SK-N-SH treated with all-trans-retinoic acid at 6 μM for 48 hours (cell line): Measurements from ENCODE around the gene CFTR.
"Not testable (repeated sequence)": the region's sequence is repeated elsewhere in the genome, so short reads cannot be mapped to it uniquely, and the experiment has no call there.

Experiments
- ATAC-seq: fragments of 200-7000 bp; cut with Tn5 transposase; 3 replicates; pipeline ENCODE4 v1.9.1; 2020; ENCODE audit warnings: mild to moderate bottlenecking, moderate library complexity
- ARNTL ChIP-seq: fragments of 450-650 bp; formaldehyde crosslinking; IDR thresholded peaks from 2 replicates; pipeline ENCODE4 v1.5.0; 2020; ENCODE audit warnings: low read depth, mild to moderate bottlenecking, moderate library complexity, borderline replicate concordance
- BACH2 ChIP-seq: fragments of 250-450 bp; sonication (Bioruptor Pico); IDR thresholded peaks from 2 replicates; pipeline ENCODE4 v1.9.0; 2021; ENCODE audit warnings: mild to moderate bottlenecking, borderline replicate concordance
- CSDC2 ChIP-seq: fragments of 250-450 bp; sonication (Bioruptor Pico); IDR thresholded peaks from 2 replicates; pipeline ENCODE4 v1.5.0; 2020; ENCODE audit warnings: mild to moderate bottlenecking, moderate library complexity
- ESRRG ChIP-seq: fragments of 250-450 bp; sonication (Bioruptor Pico); IDR thresholded peaks from 2 replicates; pipeline ENCODE4 v1.6.1; 2021; ENCODE audit warnings: mild to moderate bottlenecking
- GLIS3 ChIP-seq: fragments of 250-450 bp; sonication (Bioruptor Pico); IDR thresholded peaks from 2 replicates; pipeline ENCODE4 v1.5.0; 2020; ENCODE audit warnings: mild to moderate bottlenecking, moderate library complexity
- OSR1 ChIP-seq: fragments of 250-450 bp; sonication (Bioruptor Pico); IDR thresholded peaks from 2 replicates; pipeline ENCODE4 v1.8.0; 2022; ENCODE audit warnings: moderate library complexity, mild to moderate bottlenecking, inconsistent platforms
- PPARA ChIP-seq: fragments of 250-450 bp; sonication (Bioruptor Pico); IDR thresholded peaks from 2 replicates; pipeline ENCODE4 v1.5.0; 2020; ENCODE audit warnings: mild to moderate bottlenecking, borderline replicate concordance
- RARB ChIP-seq: fragments of 250-450 bp; sonication (Bioruptor Pico); IDR thresholded peaks from 2 replicates; pipeline ENCODE4 v1.8.0; 2021; ENCODE audit warnings: mild to moderate bottlenecking, moderate library complexity
- SNAI2 ChIP-seq: fragments of 250-450 bp; sonication (Bioruptor Pico); IDR thresholded peaks from 2 replicates; pipeline ENCODE4 v1.5.0; 2020; ENCODE audit warnings: mild to moderate bottlenecking, moderate library complexity
- TCF4 ChIP-seq: fragments of 250-450 bp; sonication (Bioruptor Pico); IDR thresholded peaks from 2 replicates; pipeline ENCODE4 v1.8.0; 2021; ENCODE audit warnings: mild to moderate bottlenecking, moderate library complexity, borderline replicate concordance
- TOX ChIP-seq: fragments of 250-450 bp; sonication (Bioruptor Pico); IDR thresholded peaks from 2 replicates; pipeline ENCODE4 v1.8.0; 2021; ENCODE audit warnings: mild to moderate bottlenecking, moderate library complexity, borderline replicate concordance
- ZC3H10 ChIP-seq: fragments of 250-450 bp; sonication (Bioruptor Pico); IDR thresholded peaks from 2 replicates; pipeline ENCODE4 v1.5.1; 2021; ENCODE audit warnings: mild to moderate bottlenecking, moderate library complexity
- ZFP3 ChIP-seq: fragments of 250-450 bp; sonication (Bioruptor Pico); IDR thresholded peaks from 2 replicates; pipeline ENCODE4 v1.5.0; 2020; ENCODE audit warnings: mild to moderate bottlenecking, moderate library complexity
- ZFP30 ChIP-seq: fragments of 450-650 bp; formaldehyde crosslinking; IDR thresholded peaks from 2 replicates; pipeline ENCODE4 v1.5.0; 2022; ENCODE audit warnings: mild to moderate bottlenecking, moderate library complexity
- ZNF565 ChIP-seq: fragments of 450-650 bp; formaldehyde crosslinking; conservative IDR thresholded peaks from 2 replicates; pipeline ENCODE4 v1.5.0; 2020; ENCODE audit warnings: low read depth, mild to moderate bottlenecking, moderate library complexity
- ZNF70 ChIP-seq: fragments of 450-650 bp; formaldehyde crosslinking; IDR thresholded peaks from 2 replicates; pipeline ENCODE4 v1.5.0; 2020; ENCODE audit warnings: mild to moderate bottlenecking, moderate library complexity
- ZNF8 ChIP-seq: fragments of 450-650 bp; formaldehyde crosslinking; IDR thresholded peaks from 2 replicates; pipeline ENCODE4 v1.5.0; 2020; ENCODE audit warnings: mild to moderate bottlenecking, moderate library complexity
- TF ChIP-seq, protein P1 (sequence below): fragments of 250-450 bp; sonication (Bioruptor Pico); IDR thresholded peaks from 2 replicates; pipeline ENCODE4 v1.5.1; 2020; ENCODE audit warnings: low read depth, mild to moderate bottlenecking, moderate library complexity
- TF ChIP-seq, protein P2 (sequence below): fragments of 250-450 bp; sonication (Bioruptor Pico); IDR thresholded peaks from 2 replicates; pipeline ENCODE4 v1.5.1; 2021; ENCODE audit warnings: mild to moderate bottlenecking, moderate library complexity
- TF ChIP-seq, protein P3 (sequence below): fragments of 250-450 bp; sonication (Bioruptor Pico); IDR thresholded peaks from 2 replicates; pipeline ENCODE4 v1.8.0; 2020; ENCODE audit warnings: mild to moderate bottlenecking, moderate library complexity, borderline replicate concordance
- TF ChIP-seq, protein P4 (sequence below): fragments of 250-450 bp; sonication (Bioruptor Pico); IDR thresholded peaks from 2 replicates; pipeline ENCODE4 v1.8.0; 2021; ENCODE audit warnings: low read depth, mild to moderate bottlenecking, moderate library complexity, borderline replicate concordance

The CFTR gene

DNA sequence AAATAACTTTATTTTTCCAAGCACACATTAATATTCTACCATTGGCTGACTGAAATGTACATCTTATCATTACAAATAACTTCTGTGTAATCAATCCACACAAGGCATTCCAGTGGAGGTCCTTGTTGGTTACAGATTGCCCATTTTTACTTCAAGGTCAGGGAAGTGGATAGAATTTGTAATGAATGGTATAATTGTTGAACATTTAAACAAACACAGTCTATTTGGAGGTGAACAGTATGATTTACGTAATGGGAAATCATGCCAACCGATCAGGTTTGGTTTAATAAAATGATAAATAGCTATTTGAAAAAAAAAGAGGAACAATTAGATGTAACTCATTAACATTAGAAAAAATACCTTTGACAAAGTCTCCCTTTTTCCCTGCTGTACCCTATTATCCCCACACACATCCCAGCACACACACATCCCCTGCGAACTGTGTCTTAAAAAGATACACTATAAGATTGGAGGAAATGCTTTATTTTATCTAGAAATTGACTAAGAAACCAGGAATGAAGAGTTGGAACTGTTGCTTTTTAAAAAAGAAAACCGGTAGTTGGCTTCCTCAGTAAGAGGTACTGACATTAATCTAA, 33.5 kb upstream of the CFTR start (continued):
- TF ChIP-seq BACH2 = no peak
- no peak for TF ChIP-seq SNAI2
- TF ChIP-seq, protein P1, sequence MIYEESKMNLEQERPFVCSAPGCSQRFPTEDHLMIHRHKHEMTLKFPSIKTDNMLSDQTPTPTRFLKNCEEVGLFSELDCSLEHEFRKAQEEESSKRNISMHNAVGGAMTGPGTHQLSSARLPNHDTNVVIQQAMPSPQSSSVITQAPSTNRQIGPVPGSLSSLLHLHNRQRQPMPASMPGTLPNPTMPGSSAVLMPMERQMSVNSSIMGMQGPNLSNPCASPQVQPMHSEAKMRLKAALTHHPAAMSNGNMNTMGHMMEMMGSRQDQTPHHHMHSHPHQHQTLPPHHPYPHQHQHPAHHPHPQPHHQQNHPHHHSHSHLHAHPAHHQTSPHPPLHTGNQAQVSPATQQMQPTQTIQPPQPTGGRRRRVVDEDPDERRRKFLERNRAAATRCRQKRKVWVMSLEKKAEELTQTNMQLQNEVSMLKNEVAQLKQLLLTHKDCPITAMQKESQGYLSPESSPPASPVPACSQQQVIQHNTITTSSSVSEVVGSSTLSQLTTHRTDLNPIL (CRISPR knock-in tag) = no peak
- no peak for TF ChIP-seq ARNTL
- TF ChIP-seq ZNF565 (CRISPR knock-in tag) = no peak
- TF ChIP-seq, protein P2, sequence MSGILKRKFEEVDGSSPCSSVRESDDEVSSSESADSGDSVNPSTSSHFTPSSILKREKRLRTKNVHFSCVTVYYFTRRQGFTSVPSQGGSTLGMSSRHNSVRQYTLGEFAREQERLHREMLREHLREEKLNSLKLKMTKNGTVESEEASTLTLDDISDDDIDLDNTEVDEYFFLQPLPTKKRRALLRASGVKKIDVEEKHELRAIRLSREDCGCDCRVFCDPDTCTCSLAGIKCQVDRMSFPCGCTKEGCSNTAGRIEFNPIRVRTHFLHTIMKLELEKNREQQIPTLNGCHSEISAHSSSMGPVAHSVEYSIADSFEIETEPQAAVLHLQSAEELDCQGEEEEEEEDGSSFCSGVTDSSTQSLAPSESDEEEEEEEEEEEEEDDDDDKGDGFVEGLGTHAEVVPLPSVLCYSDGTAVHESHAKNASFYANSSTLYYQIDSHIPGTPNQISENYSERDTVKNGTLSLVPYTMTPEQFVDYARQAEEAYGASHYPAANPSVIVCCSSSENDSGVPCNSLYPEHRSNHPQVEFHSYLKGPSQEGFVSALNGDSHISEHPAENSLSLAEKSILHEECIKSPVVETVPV = no peak
- TF ChIP-seq ZFP3 (CRISPR knock-in tag) = no peak
- TF ChIP-seq ZNF8 (CRISPR knock-in tag) = no peak

DNA sequence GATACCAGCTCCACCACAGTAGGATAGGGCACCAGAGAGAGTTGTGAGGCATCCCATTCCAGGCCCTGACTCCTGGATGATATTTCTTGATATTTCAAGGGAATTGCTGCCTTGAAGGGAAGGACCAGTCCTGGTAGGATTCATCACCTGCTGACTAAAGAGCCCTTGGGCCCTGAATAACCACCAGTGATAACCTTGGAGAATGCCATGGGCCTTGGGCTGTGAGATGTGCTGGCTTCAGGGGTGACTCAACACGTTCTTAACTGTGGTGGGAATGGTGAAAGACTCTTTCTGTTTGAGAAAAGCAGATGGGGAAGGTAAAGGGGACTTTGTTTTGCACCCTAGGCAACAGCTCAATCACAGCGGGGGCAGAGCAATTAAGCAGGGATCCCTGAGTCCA, 31.2 kb upstream of the CFTR start:
- TF ChIP-seq ESRRG (no peak), ZNF8 (CRISPR knock-in tag) (no peak), TCF4 (CRISPR knock-in tag) (no peak), ZNF70 (CRISPR knock-in tag) (no peak), CSDC2 (CRISPR knock-in tag) (no peak), PPARA (CRISPR knock-in tag) (no peak), ARNTL (no peak), ZFP30 (CRISPR knock-in tag) (no peak)
- ATAC-seq = no peak

DNA sequence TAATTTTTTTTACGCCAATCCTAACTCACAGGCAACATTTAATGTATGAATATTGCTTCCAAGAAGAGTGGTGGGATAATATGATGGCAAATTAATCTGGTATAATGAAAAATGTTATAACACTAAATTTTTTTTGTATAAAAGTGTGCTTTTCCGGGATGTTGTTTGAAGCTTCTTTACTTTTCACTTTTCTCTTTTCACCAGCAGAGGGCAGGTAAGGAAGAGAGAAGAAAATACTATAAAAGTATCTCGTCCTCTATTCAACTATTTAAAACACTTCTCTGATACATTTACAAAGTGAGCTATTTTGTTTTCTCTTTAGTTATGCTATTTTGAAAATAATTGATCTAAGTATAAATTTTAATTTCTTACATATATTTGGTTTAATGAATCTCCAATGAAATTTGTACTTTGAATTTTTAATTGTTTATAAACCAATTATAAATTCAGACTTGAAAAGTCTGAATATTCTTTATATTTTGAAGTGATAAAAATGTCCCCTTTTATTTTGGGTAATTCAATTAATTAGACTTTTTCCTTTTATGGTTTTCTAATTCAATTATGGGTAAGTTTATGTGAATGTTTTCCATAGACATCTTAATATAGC, 20.7 kb upstream of the CFTR start:
- peak; percentile 69 for ATAC-seq
- no peak for TF ChIP-seq OSR1 (CRISPR knock-in tag)
- TF ChIP-seq ZC3H10 (CRISPR knock-in tag) = no peak
- TF ChIP-seq, protein P1 (CRISPR knock-in tag) = no peak
- no peak for TF ChIP-seq RARB (CRISPR knock-in tag)
- TF ChIP-seq ESRRG = no peak
- TF ChIP-seq ZFP3 (CRISPR knock-in tag) = no peak
- TF ChIP-seq ARNTL = no peak
- TF ChIP-seq GLIS3 (CRISPR knock-in tag) = no peak

DNA sequence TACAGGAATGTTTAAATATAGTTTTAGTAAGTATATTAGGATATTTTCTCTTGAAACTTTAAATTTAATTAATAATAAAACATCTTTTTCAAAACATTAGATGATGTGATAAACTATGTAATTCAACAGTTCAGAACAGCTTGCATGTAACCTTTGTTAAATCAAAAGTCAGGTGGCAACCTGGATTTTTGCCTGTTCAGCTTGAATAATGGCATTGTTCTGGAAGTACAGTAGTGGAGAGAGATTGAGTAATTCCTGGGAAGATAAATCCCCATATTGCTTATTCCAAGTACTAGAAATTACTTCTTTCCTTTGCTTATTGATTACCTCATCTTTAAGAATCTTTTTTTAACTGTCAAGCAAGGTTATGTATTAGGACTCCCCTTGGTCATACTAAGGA, 20.1 kb upstream of the CFTR start:
- ATAC-seq = no peak
- TF ChIP-seq, protein P3, sequence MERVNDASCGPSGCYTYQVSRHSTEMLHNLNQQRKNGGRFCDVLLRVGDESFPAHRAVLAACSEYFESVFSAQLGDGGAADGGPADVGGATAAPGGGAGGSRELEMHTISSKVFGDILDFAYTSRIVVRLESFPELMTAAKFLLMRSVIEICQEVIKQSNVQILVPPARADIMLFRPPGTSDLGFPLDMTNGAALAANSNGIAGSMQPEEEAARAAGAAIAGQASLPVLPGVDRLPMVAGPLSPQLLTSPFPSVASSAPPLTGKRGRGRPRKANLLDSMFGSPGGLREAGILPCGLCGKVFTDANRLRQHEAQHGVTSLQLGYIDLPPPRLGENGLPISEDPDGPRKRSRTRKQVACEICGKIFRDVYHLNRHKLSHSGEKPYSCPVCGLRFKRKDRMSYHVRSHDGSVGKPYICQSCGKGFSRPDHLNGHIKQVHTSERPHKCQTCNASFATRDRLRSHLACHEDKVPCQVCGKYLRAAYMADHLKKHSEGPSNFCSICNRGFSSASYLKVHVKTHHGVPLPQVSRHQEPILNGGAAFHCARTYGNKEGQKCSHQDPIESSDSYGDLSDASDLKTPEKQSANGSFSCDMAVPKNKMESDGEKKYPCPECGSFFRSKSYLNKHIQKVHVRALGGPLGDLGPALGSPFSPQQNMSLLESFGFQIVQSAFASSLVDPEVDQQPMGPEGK (CRISPR knock-in tag) = no peak
- TF ChIP-seq TOX (CRISPR knock-in tag) (no peak), ZC3H10 (CRISPR knock-in tag) (no peak), CSDC2 (CRISPR knock-in tag) (no peak), TCF4 (CRISPR knock-in tag) (no peak), SNAI2 (no peak), OSR1 (CRISPR knock-in tag) (no peak), ARNTL (no peak), PPARA (CRISPR knock-in tag) (no peak), GLIS3 (CRISPR knock-in tag) (no peak), ESRRG (no peak), ZFP3 (CRISPR knock-in tag) (no peak)
- TF ChIP-seq, protein P1 (CRISPR knock-in tag) = no peak
- TF ChIP-seq, protein P4, sequence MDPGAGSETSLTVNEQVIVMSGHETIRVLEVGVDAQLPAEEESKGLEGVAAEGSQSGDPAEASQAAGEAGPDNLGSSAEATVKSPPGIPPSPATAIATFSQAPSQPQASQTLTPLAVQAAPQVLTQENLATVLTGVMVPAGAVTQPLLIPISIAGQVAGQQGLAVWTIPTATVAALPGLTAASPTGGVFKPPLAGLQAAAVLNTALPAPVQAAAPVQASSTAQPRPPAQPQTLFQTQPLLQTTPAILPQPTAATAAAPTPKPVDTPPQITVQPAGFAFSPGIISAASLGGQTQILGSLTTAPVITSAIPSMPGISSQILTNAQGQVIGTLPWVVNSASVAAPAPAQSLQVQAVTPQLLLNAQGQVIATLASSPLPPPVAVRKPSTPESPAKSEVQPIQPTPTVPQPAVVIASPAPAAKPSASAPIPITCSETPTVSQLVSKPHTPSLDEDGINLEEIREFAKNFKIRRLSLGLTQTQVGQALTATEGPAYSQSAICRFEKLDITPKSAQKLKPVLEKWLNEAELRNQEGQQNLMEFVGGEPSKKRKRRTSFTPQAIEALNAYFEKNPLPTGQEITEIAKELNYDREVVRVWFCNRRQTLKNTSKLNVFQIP (CRISPR knock-in tag) = no peak

DNA sequence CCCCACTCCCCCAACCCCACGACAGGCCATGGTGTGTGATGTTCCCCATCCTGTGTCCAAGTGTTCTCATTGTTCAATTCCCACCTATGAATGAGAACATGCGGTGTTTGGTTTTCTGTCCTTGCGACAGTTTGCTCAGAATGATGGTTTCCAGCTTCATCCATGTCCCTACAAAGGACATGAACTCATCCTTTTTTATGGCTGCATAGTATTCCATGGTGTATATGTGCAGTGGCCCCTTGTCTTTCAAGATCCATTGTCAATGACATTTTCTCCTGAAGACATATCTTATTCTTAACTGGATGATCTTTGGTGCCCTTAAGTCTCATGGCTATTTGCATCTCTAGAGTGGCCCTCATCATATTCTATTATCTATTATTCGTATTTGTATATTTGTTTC, 19.0 kb upstream of the CFTR start:
- ATAC-seq = not testable (repeated sequence)
